ENCODE data around the gene PRKAR2B.

- no peak for TF ChIP-seq CTCF (IDR thresholded peaks at IDR 0.05)
- no peak for TF ChIP-seq ZFX (IDR thresholded peaks at IDR 0.05; ENCODE audit: borderline replicate concordance)
Measured at GRCh38 chr7:107207459-107207858, 163.0 kb downstream of the PRKAR2B start.
